Fibroblast of pulmonary artery (primary cell): ENCODE measurements around the gene MYH9.

Experiments
- DNase-seq: peaks from one replicate; pipeline ENCODE4 v3.0.0-alpha.2; 2010; ENCODE audit warnings: low read depth
- H3K4me3 ChIP-seq: replicated peaks from 2 replicates; pipeline ENCODE4 v1.5.1; 2011; ENCODE audit warnings: low read depth, mild to moderate bottlenecking, control low read depth, low read length, moderate library complexity
- TF ChIP-seq, protein P1 (sequence below): IDR thresholded peaks from 2 replicates; pipeline ENCODE4 v1.5.1; 2011; ENCODE audit warnings: mild to moderate bottlenecking, control low read depth, low read length, inconsistent platforms; ENCODE audit errors: missing control alignments

MYH9 gene

DNA sequence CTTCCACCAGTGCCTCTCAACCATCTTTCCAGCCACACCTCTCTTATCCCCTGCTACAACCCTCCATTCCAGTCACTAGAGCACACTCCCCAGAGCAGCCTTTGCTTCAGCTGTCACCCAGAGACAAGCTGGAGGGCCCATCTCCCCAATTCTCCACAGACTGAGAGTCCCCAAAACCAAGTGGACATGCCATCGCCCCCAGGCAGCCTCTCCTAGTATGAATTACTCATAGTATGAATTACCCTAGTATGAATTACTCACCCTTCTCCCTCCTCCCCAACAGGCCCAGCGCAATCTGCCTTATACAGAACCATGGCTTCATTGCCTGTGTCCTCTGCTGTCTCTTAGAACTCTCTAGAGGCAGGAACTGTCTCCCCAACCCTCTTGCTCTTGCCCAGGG, 24.8 kb downstream of the MYH9 start:
- no peak for DNase-seq
- no peak overlapping the region for H3K4me3 ChIP-seq
- TF ChIP-seq, protein P1, sequence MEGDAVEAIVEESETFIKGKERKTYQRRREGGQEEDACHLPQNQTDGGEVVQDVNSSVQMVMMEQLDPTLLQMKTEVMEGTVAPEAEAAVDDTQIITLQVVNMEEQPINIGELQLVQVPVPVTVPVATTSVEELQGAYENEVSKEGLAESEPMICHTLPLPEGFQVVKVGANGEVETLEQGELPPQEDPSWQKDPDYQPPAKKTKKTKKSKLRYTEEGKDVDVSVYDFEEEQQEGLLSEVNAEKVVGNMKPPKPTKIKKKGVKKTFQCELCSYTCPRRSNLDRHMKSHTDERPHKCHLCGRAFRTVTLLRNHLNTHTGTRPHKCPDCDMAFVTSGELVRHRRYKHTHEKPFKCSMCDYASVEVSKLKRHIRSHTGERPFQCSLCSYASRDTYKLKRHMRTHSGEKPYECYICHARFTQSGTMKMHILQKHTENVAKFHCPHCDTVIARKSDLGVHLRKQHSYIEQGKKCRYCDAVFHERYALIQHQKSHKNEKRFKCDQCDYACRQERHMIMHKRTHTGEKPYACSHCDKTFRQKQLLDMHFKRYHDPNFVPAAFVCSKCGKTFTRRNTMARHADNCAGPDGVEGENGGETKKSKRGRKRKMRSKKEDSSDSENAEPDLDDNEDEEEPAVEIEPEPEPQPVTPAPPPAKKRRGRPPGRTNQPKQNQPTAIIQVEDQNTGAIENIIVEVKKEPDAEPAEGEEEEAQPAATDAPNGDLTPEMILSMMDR = no peak

DNA sequence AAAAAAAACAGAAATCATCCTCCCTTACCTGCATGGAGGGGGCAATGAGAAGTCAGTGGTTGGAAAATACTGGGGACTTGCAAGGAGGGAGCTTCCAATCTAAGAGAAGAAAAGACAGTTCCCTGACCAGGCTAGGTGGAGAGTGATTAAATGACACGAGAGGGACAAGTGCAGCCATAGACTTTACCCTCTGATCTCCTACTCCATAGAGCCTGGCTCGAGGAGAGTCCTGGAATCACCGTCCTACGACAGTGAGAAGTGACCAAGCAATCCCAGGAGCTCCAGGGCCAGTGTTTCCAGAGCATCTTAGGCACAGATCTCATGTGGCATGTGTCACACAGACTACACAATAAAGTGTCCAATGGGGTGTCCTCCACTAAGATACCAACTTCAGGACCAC, 25.7 kb downstream of the MYH9 start:
- TF ChIP-seq, protein P1 = no peak
- no peak overlapping the region for H3K4me3 ChIP-seq
- DNase-seq = no peak

GRCh38 chr22:36360871-36361383, 26.8 kb downstream of the MYH9 start:
- no peak overlapping the region for H3K4me3 ChIP-seq
- DNase-seq = no peak
- TF ChIP-seq, protein P1 = no peak

DNA sequence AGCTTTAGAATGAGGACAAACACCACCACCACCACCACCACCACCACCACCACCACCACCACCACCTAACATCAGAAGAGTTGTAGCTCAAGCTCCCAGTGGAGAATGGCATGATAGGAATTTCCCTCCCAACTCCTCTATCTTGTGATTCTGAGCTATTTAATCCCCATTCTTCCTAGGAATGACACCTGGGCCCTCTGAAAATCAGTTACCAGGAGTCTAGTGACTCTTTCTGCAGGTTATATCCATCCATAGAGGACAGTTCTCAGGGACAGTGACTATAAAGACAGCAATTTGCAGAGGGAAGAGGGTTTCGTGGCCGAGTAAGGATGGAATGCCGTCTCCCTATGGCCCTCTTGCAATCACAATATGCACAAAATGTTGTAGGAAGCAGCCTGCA, 27.8 kb downstream of the MYH9 start:
- H3K4me3 ChIP-seq = no peak overlapping the region
- DNase-seq = no peak
- TF ChIP-seq, protein P1 = no peak

DNA sequence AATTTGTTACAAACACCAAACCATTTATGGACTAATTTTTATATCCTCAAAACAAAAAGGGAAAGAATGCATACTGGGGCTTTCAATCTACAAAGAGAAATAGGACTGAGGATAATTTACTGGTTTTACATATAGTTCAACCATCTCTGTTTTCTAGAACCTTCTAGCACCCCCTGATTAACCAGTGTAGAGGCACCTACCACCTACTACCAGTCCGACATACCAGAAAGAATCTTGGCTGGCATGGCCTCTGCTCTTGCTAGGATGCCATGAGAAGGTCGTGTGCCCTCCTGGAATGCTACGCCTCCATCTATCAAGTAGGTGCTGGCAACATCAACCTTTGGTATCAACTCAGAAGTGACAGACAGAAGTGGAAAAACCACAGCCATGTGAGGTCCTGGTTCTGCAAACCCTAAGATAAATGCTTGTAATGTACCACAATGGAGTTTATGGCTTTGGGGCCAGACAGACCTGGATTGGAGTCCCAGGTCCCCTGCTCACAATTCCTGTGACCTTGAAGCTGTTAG, 28.2 kb downstream of the MYH9 start:
- TF ChIP-seq, protein P1 = no peak
- H3K4me3 ChIP-seq = no peak overlapping the region
- DNase-seq = no peak

DNA sequence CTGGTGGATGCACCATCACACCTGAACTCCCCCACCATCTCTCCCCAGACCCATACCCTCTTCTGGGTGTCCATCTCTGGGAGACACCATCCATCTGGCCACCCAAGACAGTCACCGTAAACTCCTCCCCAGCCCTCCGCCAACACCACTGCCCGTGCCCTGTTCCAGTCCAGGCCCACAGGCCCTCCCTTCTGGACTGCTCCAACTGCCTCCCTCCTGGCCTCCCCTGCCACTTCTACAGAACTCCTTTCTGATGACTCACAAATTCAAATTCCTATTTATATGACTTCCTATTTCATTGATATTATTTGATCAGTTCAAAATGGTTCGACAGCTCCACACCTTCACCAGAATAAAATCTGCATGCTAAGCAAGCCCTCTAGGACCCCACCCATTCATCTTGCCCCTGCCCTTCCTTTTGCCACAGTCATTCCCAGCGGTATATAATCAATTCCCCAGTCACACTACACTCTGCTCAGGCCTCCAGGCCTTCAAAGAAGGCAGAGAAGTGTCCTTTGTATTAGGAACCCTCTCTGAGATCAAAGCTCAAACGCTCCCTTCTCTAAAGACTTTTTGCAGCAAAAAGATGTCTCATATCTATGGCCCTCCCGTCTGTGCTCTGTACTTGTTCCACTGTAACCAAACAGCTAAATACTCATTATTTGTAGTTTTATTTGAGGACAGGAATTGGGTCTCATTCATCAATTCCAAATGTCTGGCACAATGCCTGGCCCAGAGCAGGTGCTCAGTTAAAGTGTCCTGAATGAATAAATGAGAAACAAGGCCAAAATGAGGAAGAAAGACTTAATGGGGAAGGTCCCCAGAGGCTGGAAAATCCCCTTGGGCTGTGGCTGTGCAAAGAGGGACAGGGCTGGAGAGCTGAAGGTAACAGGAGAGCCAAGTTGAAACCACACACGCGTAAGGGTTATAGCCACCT, 29.0 kb downstream of the MYH9 start:
- TF ChIP-seq, protein P1 = no peak
- DNase-seq = no peak
- no peak overlapping the region for H3K4me3 ChIP-seq
